ENCODE measurements around the gene ZNF423. TPM values are rescaled to one million over a fixed set of nuclear protein-coding genes. Genes with fewer than 3 reads are reported as not detected.

ZNF423 gene
- total RNA-seq, 4 donors from 2014 or later = 7.0 to 19.7 (median 8.4) TPM

DNA sequence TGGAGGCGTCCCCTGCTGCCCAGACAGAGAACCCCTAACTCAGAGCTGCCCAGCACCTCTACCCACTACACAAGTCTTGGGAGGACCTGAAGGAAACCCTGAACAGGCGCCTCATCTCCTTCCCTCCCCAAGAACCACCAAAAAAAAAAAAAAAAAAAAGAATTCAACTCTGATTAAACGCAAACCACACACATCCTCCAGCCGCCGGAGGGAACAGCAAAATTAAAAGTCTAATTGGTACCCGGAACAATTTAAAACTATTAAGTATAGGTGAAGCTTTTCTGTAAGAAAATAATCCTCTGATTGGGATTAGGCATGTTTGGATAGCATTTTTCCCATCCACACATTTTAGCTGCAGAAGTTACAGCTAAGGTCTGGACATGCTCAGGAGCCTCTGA, 202.7 kb downstream of the ZNF423 start:
- 0 to 66% methylated on average over 1 to 6 of the region's 6 CpGs for WGBS, 2 donors (ENCODE audit: low coverage in 1 of 2)

DNA sequence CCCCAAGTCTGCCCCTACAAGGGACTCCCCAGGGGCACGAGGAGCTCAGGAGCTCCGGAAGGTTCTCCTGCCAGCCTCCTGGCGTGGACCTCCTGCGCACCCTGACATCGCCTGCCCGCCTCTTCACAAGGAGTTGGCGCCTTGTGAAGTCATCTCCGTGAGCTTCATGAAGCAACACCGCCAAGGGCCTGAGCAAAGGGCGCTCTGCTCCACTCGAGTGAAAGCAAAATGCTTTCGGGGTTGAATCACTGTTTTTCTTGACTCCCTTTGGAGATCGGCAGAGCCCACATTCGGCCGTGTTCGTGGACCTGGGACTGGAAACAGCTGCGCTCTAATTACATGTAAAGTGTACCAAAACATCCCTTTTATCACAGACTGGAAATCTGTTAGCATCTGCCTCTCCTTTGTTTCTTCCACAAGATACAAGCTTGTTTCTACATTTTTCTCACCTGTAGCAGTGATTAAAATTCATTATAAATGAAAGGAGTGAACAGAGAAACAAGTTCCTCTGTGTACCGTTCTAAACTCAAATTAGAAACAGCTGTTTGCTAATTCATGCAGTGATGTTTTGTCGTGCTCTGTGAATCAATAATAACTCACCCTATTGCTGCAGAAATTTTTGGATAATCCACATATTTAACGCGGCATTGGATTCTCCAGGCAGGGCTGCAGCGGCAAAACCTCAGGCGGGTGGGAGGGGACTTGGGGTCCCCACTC, 203.3 kb downstream of the ZNF423 start:
- Histone ChIP-seq H3K27me3 (no peaks in the 10 kb centered on the region), H3K4me3 (peak overlapping the region in 1 of 2 donors; percentile 18), H3K9me3 (peaks cover 0 to 17% (median 0%) of the 10 kb centered on the region in 3 donors), H3K4me1 (peaks cover 0 to 7% (median 0%) of the 10 kb centered on the region in 3 donors), H3K27ac (peak overlapping the region in 3 of 4 donors; percentile 42 to 68 (median 54)), H3K36me3 (no peaks in the 10 kb centered on the region)
- 63 to 70% methylated on average over 11 to 14 of the region's 23 CpGs for WGBS, 2 donors (ENCODE audit: low coverage in 1 of 2)
- TF ChIP-seq CTCF (IDR thresholded peaks at IDR 0.05) (no peak), POLR2A (IDR thresholded peaks at IDR 0.05) (no peak), EP300 (IDR thresholded peaks at IDR 0.05) (no peak), POLR2AphosphoS5 (IDR thresholded peaks at IDR 0.05) (peak; percentile 15)
- ATAC-seq = peak; percentile 62

More for the DNA sequence above, 202.7 kb downstream of the ZNF423 start:
- TF ChIP-seq POLR2A (IDR thresholded peaks at IDR 0.05) (no peak), CTCF (IDR thresholded peaks at IDR 0.05) (no peak), POLR2AphosphoS5 (IDR thresholded peaks at IDR 0.05) (no peak), EP300 (IDR thresholded peaks at IDR 0.05) (no peak)
- peaks cover 0 to 7% (median 0%) of the 10 kb centered on the region in 3 donors for H3K4me1 ChIP-seq
- H3K27ac ChIP-seq = peak overlapping the region in 2 of 4 donors; percentile 54 to 68
- no peak for ATAC-seq
- peaks cover 0 to 11% (median 0%) of the 10 kb centered on the region in 3 donors for H3K9me3 ChIP-seq
- no peaks in the 10 kb centered on the region for H3K27me3 ChIP-seq
- no peaks in the 10 kb centered on the region for H3K36me3 ChIP-seq
- H3K4me3 ChIP-seq = no peak overlapping the region

- 52 to 57% methylated on average over 4 to 5 of the region's 7 CpGs for WGBS, 2 donors (ENCODE audit: low coverage in 1 of 2)
- no peak for ATAC-seq
- Histone ChIP-seq H3K4me3 (peak overlapping the region in 1 of 2 donors; percentile 18), H3K9me3 (peaks cover 0 to 23% (median 0%) of the 10 kb centered on the region in 3 donors), H3K4me1 (peaks cover 0 to 7% (median 0%) of the 10 kb centered on the region in 3 donors), H3K27me3 (no peaks in the 10 kb centered on the region), H3K36me3 (no peaks in the 10 kb centered on the region), H3K27ac (peak overlapping the region in 3 of 4 donors; percentile 42 to 68 (median 54))
- TF ChIP-seq POLR2A (IDR thresholded peaks at IDR 0.05) = no peak
- no peak for TF ChIP-seq EP300 (IDR thresholded peaks at IDR 0.05)
- TF ChIP-seq CTCF (IDR thresholded peaks at IDR 0.05) = no peak
- TF ChIP-seq POLR2AphosphoS5 (IDR thresholded peaks at IDR 0.05) = no peak
Observed at GRCh38 chr16:49651996-49652395, 203.9 kb downstream of the ZNF423 start.

GRCh38 chr16:49651226-49651625, 204.7 kb downstream of the ZNF423 start:
- TF ChIP-seq CTCF (IDR thresholded peaks at IDR 0.05) (no peak), EP300 (IDR thresholded peaks at IDR 0.05) (no peak), POLR2AphosphoS5 (IDR thresholded peaks at IDR 0.05) (no peak), POLR2A (IDR thresholded peaks at IDR 0.05) (no peak)
- H3K4me1 ChIP-seq = peaks cover 0 to 7% (median 0%) of the 10 kb centered on the region in 3 donors
- H3K4me3 ChIP-seq = no peak overlapping the region
- H3K27ac ChIP-seq = peak overlapping the region in 1 of 4 donors; percentile 42
- no peaks in the 10 kb centered on the region for H3K27me3 ChIP-seq
- peaks cover 0 to 23% (median 0%) of the 10 kb centered on the region in 3 donors for H3K9me3 ChIP-seq
- H3K36me3 ChIP-seq = no peaks in the 10 kb centered on the region
- no CpG with 5 or more reads among the region's 4 CpGs for WGBS, 2 donors (ENCODE audit: low coverage in 1 of 2)
- ATAC-seq = no peak

GRCh38 chr16:49650603-49651002, 205.3 kb downstream of the ZNF423 start:
- H3K4me1 ChIP-seq = peaks cover 0 to 7% (median 0%) of the 10 kb centered on the region in 3 donors
- H3K27me3 ChIP-seq = no peaks in the 10 kb centered on the region
- WGBS, 2 donors (ENCODE audit: low coverage in 1 of 2) = 86 to 100% methylated on average over 1 of the region's 1 CpG
- peaks cover 0 to 23% (median 0%) of the 10 kb centered on the region in 3 donors for H3K9me3 ChIP-seq
- TF ChIP-seq EP300 (IDR thresholded peaks at IDR 0.05) = no peak
- no peak for TF ChIP-seq CTCF (IDR thresholded peaks at IDR 0.05)
- TF ChIP-seq POLR2AphosphoS5 (IDR thresholded peaks at IDR 0.05) = no peak
- TF ChIP-seq POLR2A (IDR thresholded peaks at IDR 0.05) = no peak
- H3K36me3 ChIP-seq = no peaks in the 10 kb centered on the region
- no peak overlapping the region for H3K4me3 ChIP-seq
- no peak for ATAC-seq
- H3K27ac ChIP-seq = no peak overlapping the region
